Measurements from ENCODE around the gene MEIOSIN. TPM values are rescaled to one million over a fixed set of nuclear protein-coding genes. Genes with fewer than 3 reads are reported as not detected.

MEIOSIN gene
- total and polyA plus RNA-seq, 2 of the 4 experiments (the other 2 are of a cell fraction), result not detected

DNA sequence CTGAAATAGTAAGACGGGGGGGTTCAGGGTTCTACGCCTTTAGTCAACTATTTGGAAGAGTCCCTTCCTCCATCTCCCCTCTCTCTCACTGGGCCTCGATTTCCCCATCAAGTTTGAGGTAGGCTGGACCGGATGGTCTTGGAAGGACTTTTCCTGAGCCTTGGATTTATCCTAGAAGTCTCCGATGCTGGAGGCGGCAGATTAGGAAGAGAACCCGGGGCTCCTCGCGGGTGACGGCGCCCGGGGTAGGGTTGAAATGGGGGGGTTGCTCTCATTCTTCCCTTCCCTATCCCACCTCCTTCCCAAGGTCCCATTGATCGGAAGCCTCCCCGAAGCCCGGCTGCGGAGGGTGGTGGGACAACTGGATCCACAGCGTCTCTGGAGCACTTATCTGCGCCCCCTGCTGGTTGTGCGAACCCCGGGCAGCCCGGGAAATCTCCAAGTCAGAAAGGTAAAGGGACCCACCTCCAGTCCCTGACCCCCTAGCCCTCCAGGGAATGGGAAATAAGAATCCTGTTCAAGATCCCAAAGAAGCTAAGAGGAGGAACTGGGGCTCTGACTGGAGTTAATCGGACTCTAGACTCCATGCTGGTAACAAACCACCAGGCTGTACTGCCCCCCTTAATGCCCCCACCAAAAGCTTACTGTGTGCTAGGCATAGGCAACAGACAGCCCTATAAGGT, 40.0 kb upstream of the MEIOSIN start (continued):
- no peak for TF ChIP-seq NFE2L2 (IDR thresholded peaks at IDR 0.05; ENCODE audit: low read depth, low read length)
- TF ChIP-seq BHLHE40 (IDR thresholded peaks at IDR 0.05; ENCODE audit: low read depth, low read length), result no peak

GRCh38 chr19:45701676-45702075, 31.6 kb upstream of the MEIOSIN start:
- H3K23ac ChIP-seq (ENCODE audit: low read depth, low read length), result no peak overlapping the region
- no peak overlapping the region for H2BK5ac ChIP-seq (ENCODE audit: low read depth, low read length, poor library complexity, severe bottlenecking)
- H2BK120ac ChIP-seq (ENCODE audit: low read depth, low read length), result no peak overlapping the region
- H3K79me1 ChIP-seq (ENCODE audit: low read depth in 1 of 2, low read length in 2 of 2), result no peaks in the 10 kb centered on the region; a peak in 1 of 4 replicates
- H3K36me3 ChIP-seq (ENCODE audit: control insufficient read depth, insufficient read depth, low read length), result peaks cover 21% of the 10 kb centered on the region
- H2AK9ac ChIP-seq (replicated peaks; ENCODE audit: low read depth, low read length, poor library complexity), result no peak overlapping the region
- no peak for DNase-seq
- no peaks in the 10 kb centered on the region for H3K9me1 ChIP-seq (ENCODE audit: insufficient read depth, low read length)
- no peak overlapping the region for H3K14ac ChIP-seq (replicated peaks; ENCODE audit: low read depth, low read length)
- no TSS peak for BruUV-seq (replicated peaks)
- H4K20me1 ChIP-seq (ENCODE audit: insufficient read depth, low read length), result no peaks in the 10 kb centered on the region
- 100% methylated on average over 1 of the region's 7 CpGs; no CpG with 5 or more reads in 1 of the 2 experiments for whole genome bisulfite sequencing, 2 experiments (ENCODE audit: extremely low coverage in 2 of 2, insufficient read length in 1 of 2)
- H3K56ac ChIP-seq (ENCODE audit: extremely low read depth, insufficient read depth, low read length), result no peak overlapping the region
- no peak overlapping the region for H2BK15ac ChIP-seq (ENCODE audit: low read depth, low read length)
- dilution Hi-C loops (cut with HindIII; ENCODE audit: low sequenced_read_pairs, unreplicated experiment) (no loop called here), intact Hi-C loops (cut with micrococcal nuclease) (no loop called here), in situ Hi-C loops (cut with MboI; ENCODE audit: low sequenced_read_pairs) (no loop called here)
- no peaks in the 10 kb centered on the region for H3K27me3 ChIP-seq (ENCODE audit: control insufficient read depth, insufficient read depth, low read length)
- no peak overlapping the region for H3K4me3 ChIP-seq (ENCODE audit: insufficient read depth, low read depth, low read length)
- no peak overlapping the region for H3K27ac ChIP-seq (ENCODE audit: insufficient read depth, low read length)
- H3K4me2 ChIP-seq (ENCODE audit: low read depth, low read length), result no peak overlapping the region
- H2AFZ ChIP-seq (replicated peaks; ENCODE audit: low read length, poor library complexity), result no peak overlapping the region
- H4K8ac ChIP-seq (ENCODE audit: low read depth in 2 of 2, low read length in 2 of 2), result no peak overlapping the region
- ChIA-PET POLR2A (ENCODE audit: unreplicated experiment) (no interaction called here), CTCF (no interaction called here)
- no peak overlapping the region for H2BK20ac ChIP-seq (ENCODE audit: low read depth, low read length)
- H3K9ac ChIP-seq (ENCODE audit: low read depth, low read length), result no peak overlapping the region
- no peak overlapping the region for H4K5ac ChIP-seq (ENCODE audit: low read depth, low read length)
- no peak overlapping the region for H3K18ac ChIP-seq (ENCODE audit: low read depth, low read length)
- no peaks in the 10 kb centered on the region for H3K9me3 ChIP-seq (ENCODE audit: control insufficient read depth, insufficient read depth, low read length)
- no peak overlapping the region for H3K4ac ChIP-seq (ENCODE audit: low read depth, low read length)
- H4K91ac ChIP-seq (ENCODE audit: insufficient read depth, low read depth, low read length), result no peak overlapping the region
- no peak for ATAC-seq (ENCODE audit: low read depth)
- H3K4me1 ChIP-seq (ENCODE audit: control insufficient read depth, insufficient read depth, low read length), result no peaks in the 10 kb centered on the region
- no peak overlapping the region for H2AK5ac ChIP-seq (ENCODE audit: low read depth, low read length)
- TF ChIP-seq MAFK (IDR thresholded peaks at IDR 0.05; ENCODE audit: low read depth, low read length) (no peak), CEBPB (IDR thresholded peaks at IDR 0.05; ENCODE audit: low read depth, low read length) (no peak), MAZ (IDR thresholded peaks at IDR 0.05; ENCODE audit: borderline replicate concordance, low read depth, low read length) (no peak), POLR2A (IDR thresholded peaks at IDR 0.05; ENCODE audit: low read depth, low read length) (no peak), SMC3 (IDR thresholded peaks at IDR 0.05; ENCODE audit: low read depth, low read length) (no peak), FOS (IDR thresholded peaks at IDR 0.05; ENCODE audit: low read depth, low read length) (no peak), BHLHE40 (IDR thresholded peaks at IDR 0.05; ENCODE audit: low read depth, low read length) (no peak), MXI1 (IDR thresholded peaks at IDR 0.05; ENCODE audit: borderline replicate concordance, low read depth, low read length) (no peak), RFX5 (IDR thresholded peaks at IDR 0.05; ENCODE audit: low read depth, low read length) (no peak), RCOR1 (IDR thresholded peaks at IDR 0.05; ENCODE audit: insufficient replicate concordance, low read length) (no peak)
- TF ChIP-seq, protein P1, sequence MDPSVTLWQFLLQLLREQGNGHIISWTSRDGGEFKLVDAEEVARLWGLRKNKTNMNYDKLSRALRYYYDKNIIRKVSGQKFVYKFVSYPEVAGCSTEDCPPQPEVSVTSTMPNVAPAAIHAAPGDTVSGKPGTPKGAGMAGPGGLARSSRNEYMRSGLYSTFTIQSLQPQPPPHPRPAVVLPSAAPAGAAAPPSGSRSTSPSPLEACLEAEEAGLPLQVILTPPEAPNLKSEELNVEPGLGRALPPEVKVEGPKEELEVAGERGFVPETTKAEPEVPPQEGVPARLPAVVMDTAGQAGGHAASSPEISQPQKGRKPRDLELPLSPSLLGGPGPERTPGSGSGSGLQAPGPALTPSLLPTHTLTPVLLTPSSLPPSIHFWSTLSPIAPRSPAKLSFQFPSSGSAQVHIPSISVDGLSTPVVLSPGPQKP (IDR thresholded peaks at IDR 0.05; ENCODE audit: borderline replicate concordance, low read depth, low read length), result no peak
- TF ChIP-seq, protein P2, sequence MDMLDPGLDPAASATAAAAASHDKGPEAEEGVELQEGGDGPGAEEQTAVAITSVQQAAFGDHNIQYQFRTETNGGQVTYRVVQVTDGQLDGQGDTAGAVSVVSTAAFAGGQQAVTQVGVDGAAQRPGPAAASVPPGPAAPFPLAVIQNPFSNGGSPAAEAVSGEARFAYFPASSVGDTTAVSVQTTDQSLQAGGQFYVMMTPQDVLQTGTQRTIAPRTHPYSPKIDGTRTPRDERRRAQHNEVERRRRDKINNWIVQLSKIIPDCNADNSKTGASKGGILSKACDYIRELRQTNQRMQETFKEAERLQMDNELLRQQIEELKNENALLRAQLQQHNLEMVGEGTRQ (IDR thresholded peaks at IDR 0.05; ENCODE audit: low read depth, low read length), result no peak
- TF ChIP-seq, protein P3, sequence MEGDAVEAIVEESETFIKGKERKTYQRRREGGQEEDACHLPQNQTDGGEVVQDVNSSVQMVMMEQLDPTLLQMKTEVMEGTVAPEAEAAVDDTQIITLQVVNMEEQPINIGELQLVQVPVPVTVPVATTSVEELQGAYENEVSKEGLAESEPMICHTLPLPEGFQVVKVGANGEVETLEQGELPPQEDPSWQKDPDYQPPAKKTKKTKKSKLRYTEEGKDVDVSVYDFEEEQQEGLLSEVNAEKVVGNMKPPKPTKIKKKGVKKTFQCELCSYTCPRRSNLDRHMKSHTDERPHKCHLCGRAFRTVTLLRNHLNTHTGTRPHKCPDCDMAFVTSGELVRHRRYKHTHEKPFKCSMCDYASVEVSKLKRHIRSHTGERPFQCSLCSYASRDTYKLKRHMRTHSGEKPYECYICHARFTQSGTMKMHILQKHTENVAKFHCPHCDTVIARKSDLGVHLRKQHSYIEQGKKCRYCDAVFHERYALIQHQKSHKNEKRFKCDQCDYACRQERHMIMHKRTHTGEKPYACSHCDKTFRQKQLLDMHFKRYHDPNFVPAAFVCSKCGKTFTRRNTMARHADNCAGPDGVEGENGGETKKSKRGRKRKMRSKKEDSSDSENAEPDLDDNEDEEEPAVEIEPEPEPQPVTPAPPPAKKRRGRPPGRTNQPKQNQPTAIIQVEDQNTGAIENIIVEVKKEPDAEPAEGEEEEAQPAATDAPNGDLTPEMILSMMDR (conservative IDR thresholded peaks at IDR 0.05; ENCODE audit: low read depth, low read length), result no peak
